ENCODE data around the gene FAHD2A.
"Not testable (repeated sequence)": the region's sequence is repeated elsewhere in the genome, so short reads cannot be mapped to it uniquely, and the experiment has no call there.

Gene FAHD2A

DNA sequence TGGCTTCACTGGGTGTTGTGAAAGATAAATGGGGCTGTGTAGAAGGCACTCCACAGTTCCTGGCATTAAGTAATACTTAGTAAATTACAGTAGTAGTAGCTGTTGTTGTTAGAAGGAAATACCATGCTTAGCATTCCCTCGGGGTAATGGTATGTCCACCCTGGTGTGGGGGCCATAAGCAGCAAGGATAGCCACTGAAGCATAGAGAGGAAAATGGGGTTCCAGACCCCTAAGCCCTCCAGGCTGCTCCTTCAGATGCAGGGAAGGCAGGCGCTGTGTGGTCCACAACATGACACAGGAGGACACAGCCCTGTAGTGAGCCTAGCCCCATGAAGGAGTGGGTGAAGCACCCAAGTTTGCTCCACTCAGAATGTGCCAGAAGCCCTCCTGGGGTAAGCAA lies 31.5 kb downstream of the FAHD2A start:
- not testable (repeated sequence) for H3K27ac Mint-ChIP-seq; H3K4me3 Mint-ChIP-seq; H3K9me3 Mint-ChIP-seq; H3K27me3 Mint-ChIP-seq; H3K36me3 Mint-ChIP-seq (ENCODE audit: low read depth); H3K4me1 Mint-ChIP-seq (ENCODE audit: low read depth)

DNA sequence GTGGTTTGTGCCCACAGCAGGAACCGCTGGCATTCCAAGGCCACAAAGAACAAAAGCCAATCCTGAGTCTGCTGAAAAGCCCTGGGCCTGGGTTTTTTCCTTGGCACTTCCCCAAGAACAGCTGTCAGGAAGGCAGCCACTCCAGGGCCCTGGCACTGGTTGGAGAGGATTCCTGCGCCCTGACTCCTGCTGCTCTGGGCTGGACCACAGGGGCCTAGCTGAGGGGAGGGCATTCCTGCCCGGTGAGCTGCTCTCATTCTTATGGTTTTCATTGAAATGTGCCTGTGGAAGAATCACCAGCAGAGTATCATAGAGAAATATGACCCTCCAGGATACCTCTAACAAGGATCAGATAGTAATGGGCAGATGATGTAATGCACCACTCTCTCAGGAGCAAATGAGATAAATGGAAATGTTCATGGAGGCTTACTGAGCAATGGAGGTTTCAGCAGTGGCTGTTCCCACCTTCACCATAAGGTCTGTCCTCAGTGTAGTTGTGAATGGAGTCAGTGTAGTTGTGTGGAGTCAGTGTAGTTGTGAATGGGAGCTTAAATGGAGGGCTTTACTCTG lies 32.1 kb downstream of the FAHD2A start:
- not testable (repeated sequence) for H3K4me3 Mint-ChIP-seq; H3K36me3 Mint-ChIP-seq (ENCODE audit: low read depth); H3K27ac Mint-ChIP-seq; H3K4me1 Mint-ChIP-seq (ENCODE audit: low read depth); H3K27me3 Mint-ChIP-seq; H3K9me3 Mint-ChIP-seq

DNA sequence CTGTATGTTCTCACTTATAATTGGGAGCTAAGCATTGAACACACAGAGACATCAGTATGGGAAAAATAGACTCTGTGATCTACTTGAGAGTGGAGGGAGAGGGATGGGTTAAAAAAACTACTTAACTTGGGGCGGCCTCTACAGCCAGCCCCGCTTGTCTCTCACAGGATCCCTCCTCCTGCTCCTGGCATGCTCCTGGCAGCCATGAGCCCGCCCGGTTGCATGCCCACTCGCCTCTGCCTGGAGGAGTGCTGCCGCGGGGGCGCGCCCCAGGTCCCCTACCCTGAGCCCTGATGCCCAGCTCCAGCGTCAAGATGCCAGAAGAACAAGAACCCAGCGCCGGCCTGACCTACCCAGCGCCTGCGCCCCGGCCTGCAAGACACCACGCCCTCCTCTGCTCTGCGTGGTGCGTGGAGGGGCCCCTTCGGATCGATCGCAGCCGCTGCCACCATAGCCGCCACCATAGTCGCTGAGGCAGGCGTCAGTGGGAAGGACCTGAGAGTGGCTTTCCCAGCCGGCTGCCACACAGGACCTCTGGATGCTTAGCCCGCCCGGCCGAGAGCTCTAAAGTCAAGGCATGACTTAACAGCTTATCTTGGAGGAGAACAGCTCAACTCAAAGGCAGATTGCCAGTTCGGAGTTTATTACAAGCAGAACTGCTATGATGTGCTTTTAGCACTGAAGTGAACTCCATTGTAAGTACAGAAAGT lies 32.8 kb downstream of the FAHD2A start:
- H3K4me1 Mint-ChIP-seq (ENCODE audit: low read depth); H3K27ac Mint-ChIP-seq; H3K9me3 Mint-ChIP-seq; H3K36me3 Mint-ChIP-seq (ENCODE audit: low read depth); H3K4me3 Mint-ChIP-seq; H3K27me3 Mint-ChIP-seq: not testable (repeated sequence)

DNA sequence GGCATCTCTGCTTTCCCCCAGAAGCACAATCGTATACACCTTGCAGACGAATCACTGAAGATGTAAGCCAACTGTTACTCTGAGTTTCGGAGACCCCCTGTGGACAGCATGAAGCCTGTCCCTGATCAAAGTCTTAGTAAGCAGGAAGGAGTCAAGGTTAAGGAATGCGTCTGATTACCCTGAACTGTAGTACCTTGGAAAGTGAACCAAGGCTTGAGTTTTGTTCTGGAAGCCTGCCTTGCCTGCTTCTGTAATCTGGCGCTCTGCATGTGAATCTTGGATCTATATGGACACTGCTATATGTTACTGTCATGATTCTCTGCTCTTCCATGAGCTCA lies 33.3 kb downstream of the FAHD2A start:
- H3K36me3 Mint-ChIP-seq (ENCODE audit: low read depth); H3K9me3 Mint-ChIP-seq; H3K4me1 Mint-ChIP-seq (ENCODE audit: low read depth); H3K27me3 Mint-ChIP-seq; H3K27ac Mint-ChIP-seq; H3K4me3 Mint-ChIP-seq: not testable (repeated sequence)

DNA sequence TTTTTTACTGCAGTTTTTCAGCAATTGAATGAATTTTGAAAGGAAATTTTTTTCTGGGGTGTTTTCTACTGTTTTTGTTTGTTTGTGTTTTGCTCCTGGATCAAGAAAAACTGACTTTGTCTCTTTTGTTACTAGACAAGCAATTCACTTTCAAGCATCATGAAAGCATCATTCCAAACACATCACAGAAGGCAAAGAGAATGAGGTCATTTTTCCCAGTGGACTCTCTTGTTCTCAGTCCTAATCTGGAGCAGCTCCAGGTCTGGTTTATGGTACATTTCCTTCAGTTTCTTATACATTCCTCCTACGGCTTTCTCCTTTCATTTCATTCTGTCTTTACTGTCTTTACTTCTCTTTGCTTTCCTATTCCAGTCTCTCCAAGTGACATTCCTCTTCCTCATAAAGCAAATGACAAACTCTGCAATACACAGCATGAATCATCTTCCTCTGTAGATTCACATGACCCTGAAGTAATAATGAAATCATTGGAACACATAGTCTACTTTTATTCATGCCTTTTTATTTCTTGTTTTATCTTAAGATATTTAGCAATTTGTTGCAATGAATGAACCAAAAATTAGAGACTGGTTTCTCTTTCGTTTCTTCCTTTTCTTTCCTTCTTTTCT lies 40.1 kb downstream of the FAHD2A start:
- not testable (repeated sequence) for H3K36me3 Mint-ChIP-seq (ENCODE audit: low read depth); H3K9me3 Mint-ChIP-seq; H3K27me3 Mint-ChIP-seq; H3K4me1 Mint-ChIP-seq (ENCODE audit: low read depth); H3K4me3 Mint-ChIP-seq; H3K27ac Mint-ChIP-seq

DNA sequence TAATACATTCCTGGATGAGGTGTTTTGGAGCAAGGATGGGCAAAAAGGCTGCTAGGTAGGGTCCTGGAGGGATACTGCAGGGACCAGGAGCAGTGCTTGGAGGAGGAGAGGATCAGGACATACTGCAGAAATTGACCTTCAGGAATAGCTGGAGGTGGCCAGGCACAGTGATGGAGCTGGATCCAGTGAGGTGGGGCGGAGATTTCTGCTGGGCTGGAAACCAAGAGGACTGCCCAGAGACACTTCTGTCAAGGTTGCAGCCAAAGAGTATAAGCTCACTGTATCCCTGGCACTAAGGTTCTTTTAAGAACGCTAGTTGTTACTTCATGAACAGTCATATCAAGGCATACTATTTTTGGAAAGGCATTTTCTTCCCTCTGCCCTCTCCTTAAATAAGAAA lies 42.8 kb downstream of the FAHD2A start:
- not testable (repeated sequence) for H3K4me3 Mint-ChIP-seq; H3K4me1 Mint-ChIP-seq (ENCODE audit: low read depth); H3K27me3 Mint-ChIP-seq; H3K9me3 Mint-ChIP-seq; H3K27ac Mint-ChIP-seq; H3K36me3 Mint-ChIP-seq (ENCODE audit: low read depth)

DNA sequence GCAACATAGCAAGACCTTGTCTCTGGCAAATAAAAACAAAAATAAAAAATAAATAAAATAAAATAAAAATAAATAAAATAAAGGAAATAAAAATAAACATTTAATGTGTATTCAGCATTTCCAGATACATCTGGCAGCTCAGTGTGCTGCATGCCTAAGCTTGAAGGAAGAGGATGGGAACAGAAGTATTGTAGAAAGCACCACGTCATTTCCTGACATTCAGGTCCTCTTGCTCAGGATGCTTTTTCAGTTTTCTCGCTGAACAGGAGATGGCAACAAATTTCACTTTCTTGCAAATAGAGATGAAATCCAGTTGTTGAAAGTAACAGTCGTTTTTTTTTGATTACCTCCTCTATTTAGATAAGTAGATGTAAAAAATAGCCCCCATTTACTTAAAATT lies 60.8 kb downstream of the FAHD2A start:
- not testable (repeated sequence) for H3K36me3 Mint-ChIP-seq (ENCODE audit: low read depth); H3K27me3 Mint-ChIP-seq; H3K4me1 Mint-ChIP-seq (ENCODE audit: low read depth); H3K27ac Mint-ChIP-seq; H3K9me3 Mint-ChIP-seq; H3K4me3 Mint-ChIP-seq
